PC-3 (cell line): ENCODE results near the gene SNX5. TPM values are rescaled to one million over a fixed set of nuclear protein-coding genes. Genes with fewer than 3 reads are reported as not detected.

ENCODE experiments used
- ATAC-seq: fragments of 200-7000 bp; cut with Tn5 transposase; 2 replicates; pipeline ENCODE4 v1.9.1; 2020; ENCODE audit warnings: mild to moderate bottlenecking, moderate library complexity
- BruUV-seq: library from RNA; stranded (reverse); fragments of 400-500 nt; replicated peaks from 2 replicates; lab custom pipeline; 2021; lab: Mats Ljungman, UMichigan
- CTCF ChIA-PET: fragments of 300-600 bp; sonication (Branson Sonifier 250); formaldehyde crosslinking; loops from one replicate; lab custom pipeline; 2022; ENCODE audit warnings: antibody characterized with exemption; lab: Charles Lee
- POLR2A ChIA-PET: fragments of 300-600 bp; sonication (Branson Sonifier 250); formaldehyde crosslinking; loops from one replicate; lab custom pipeline; 2022; ENCODE audit warnings: antibody characterized with exemption; ENCODE audit not compliant: unreplicated experiment; lab: Charles Lee
- DNase-seq: peaks from one replicate; pipeline ENCODE4 v3.0.0-alpha.2; 2015
- H2AFZ ChIP-seq: fragments of 300-600 bp; sonication (generic); 2 replicates; pipeline ENCODE4 v1.6.0; 2016; ENCODE audit warnings: antibody characterized with exemption, low read length
- H3F3A ChIP-seq: fragments of 300-600 bp; sonication (generic); one replicate; pipeline ENCODE4 v1.6.0; 2017; ENCODE audit warnings: antibody characterized with exemption, low read length, control low read depth, mild to moderate bottlenecking; ENCODE audit not compliant: unreplicated experiment
- H3K27ac ChIP-seq: fragments of 300-600 bp; sonication (generic); 2 replicates; pipeline ENCODE4 v1.5.1; 2016; ENCODE audit warnings: mild to moderate bottlenecking, low read length
- H3K27me3 ChIP-seq: fragments of 300-600 bp; sonication (generic); 2 replicates; pipeline ENCODE4 v1.6.1; 2016; ENCODE audit warnings: low read length, mixed read lengths
- H3K36me3 ChIP-seq: fragments of 300-600 bp; sonication (generic); 2 replicates; pipeline ENCODE4 v1.6.1; 2016; ENCODE audit warnings: low read depth, mixed run types, low read length, mixed read lengths
- H3K4me1 ChIP-seq: fragments of 300-600 bp; sonication (generic); 2 replicates; pipeline ENCODE4 v1.5.1; 2016; ENCODE audit warnings: low read length; ENCODE audit not compliant: insufficient read depth
- H3K4me2 ChIP-seq: fragments of 300-600 bp; sonication (generic); 2 replicates; pipeline ENCODE4 v1.6.0; 2016; ENCODE audit warnings: low read length
- H3K4me3 ChIP-seq: fragments of 300-600 bp; sonication (generic); 2 replicates; pipeline ENCODE4 v1.5.1; 2016; ENCODE audit warnings: mild to moderate bottlenecking, low read length, mixed read lengths
- H3K79me2 ChIP-seq: fragments of 300-600 bp; sonication (generic); 2 replicates; pipeline ENCODE4 v1.6.1; 2017; ENCODE audit warnings: low read length, mixed read lengths
- H3K9ac ChIP-seq: fragments of 300-600 bp; sonication (generic); 2 replicates; pipeline ENCODE4 v1.6.0; 2016; ENCODE audit warnings: mild to moderate bottlenecking, low read length
- H3K9me2 ChIP-seq: fragments of 300-600 bp; sonication (generic); replicated peaks from 2 replicates; pipeline ENCODE4 v1.6.1; 2016; ENCODE audit warnings: mixed run types, low read length, mixed read lengths
- H3K9me3 ChIP-seq: fragments of 300-600 bp; sonication (generic); 2 replicates; pipeline ENCODE4 v1.6.1; 2016; ENCODE audit warnings: low read length, mixed read lengths
- H4K20me1 ChIP-seq: fragments of 300-600 bp; sonication (generic); 2 replicates; pipeline ENCODE4 v1.6.1; 2016; ENCODE audit warnings: low read length, mixed read lengths
- CTCF ChIP-seq: fragments of 300-600 bp; sonication (generic); conservative IDR thresholded peaks from 2 replicates; pipeline ENCODE4 v1.5.1; 2017; ENCODE audit warnings: antibody characterized with exemption, low read depth, mild to moderate bottlenecking, low read length
- EZH2 ChIP-seq: fragments of 300-600 bp; sonication (generic); IDR thresholded peaks from one replicate; pipeline ENCODE4 v1.6.1; 2017; ENCODE audit warnings: antibody characterized with exemption, mild to moderate bottlenecking, low read length; ENCODE audit not compliant: unreplicated experiment
- EZH2phosphoT487 ChIP-seq: fragments of 300-600 bp; sonication (generic); IDR thresholded peaks from 2 replicates; pipeline ENCODE4 v1.6.1; 2018; ENCODE audit warnings: mild to moderate bottlenecking, antibody characterized with exemption, low read length, borderline replicate concordance
- intact Hi-C: fragments of 100-400 bp; cut with micrococcal nuclease; formaldehyde crosslinking; loops from 2 replicates; pipeline ENCODE4 v1.9.0; 2023
- total RNA-seq: library from RNA; depleted of rRNA; stranded (reverse); fragments of >200 nt; gene quantifications from 2 replicates; pipeline ENCODE4 v1.2.3, GENCODE V29; 2014

The SNX5 gene
- total RNA-seq, 1 experiment from 2014 or later: 159 TPM

GRCh38 chr20:18005170-18005989, 36.8 kb upstream of the SNX5 start:
- H3K27me3 ChIP-seq: no peaks in the 10 kb centered on the region
- H2AFZ ChIP-seq: no peak overlapping the region
- H3K36me3 ChIP-seq: no peaks in the 10 kb centered on the region
- H3K79me2 ChIP-seq: no peaks in the 10 kb centered on the region
- H3K4me2 ChIP-seq: no peak overlapping the region
- ATAC-seq (no peak), DNase-seq (no peak)
- H3K4me3 ChIP-seq: no peak overlapping the region
- H3K9me2 ChIP-seq: no peaks in the 10 kb centered on the region
- H3K9me3 ChIP-seq: no peaks in the 10 kb centered on the region
- H3F3A ChIP-seq: no peaks in the 10 kb centered on the region
- H4K20me1 ChIP-seq: no peaks in the 10 kb centered on the region
- ChIA-PET CTCF (no interaction called here), POLR2A (no interaction called here)
- TF ChIP-seq EZH2phosphoT487 (no peak), EZH2 (no peak), CTCF (no peak)
- intact Hi-C loops: no loop called here
- peaks cover 10% of the 10 kb centered on the region for H3K4me1 ChIP-seq
- no TSS peak for BruUV-seq
- H3K9ac ChIP-seq: no peak overlapping the region
- no peak overlapping the region for H3K27ac ChIP-seq

- Histone ChIP-seq H3K4me2 (no peak overlapping the region), H3K4me3 (no peak overlapping the region), H3K79me2 (no peaks in the 10 kb centered on the region), H3K9me2 (no peaks in the 10 kb centered on the region), H3K9ac (no peak overlapping the region), H3K27me3 (no peaks in the 10 kb centered on the region), H3K36me3 (no peaks in the 10 kb centered on the region), H2AFZ (no peak overlapping the region), H4K20me1 (no peaks in the 10 kb centered on the region), H3K27ac (no peak overlapping the region), H3F3A (no peaks in the 10 kb centered on the region), H3K9me3 (no peaks in the 10 kb centered on the region), H3K4me1 (peaks cover 10% of the 10 kb centered on the region)
- intact Hi-C loops: no loop called here
- ATAC-seq (no peak), DNase-seq (no peak)
- no peak for TF ChIP-seq CTCF
- TF ChIP-seq EZH2phosphoT487: no peak
- no peak for TF ChIP-seq EZH2
- POLR2A ChIA-PET: no interaction called here
- CTCF ChIA-PET: no interaction called here
- no TSS peak for BruUV-seq
These were observed 35.9 kb upstream of the SNX5 start for GRCh38 chr20:18004384-18005031.

- Histone ChIP-seq H3K9me3 (no peaks in the 10 kb centered on the region), H3K4me3 (no peak overlapping the region), H3K36me3 (no peaks in the 10 kb centered on the region), H3F3A (no peaks in the 10 kb centered on the region), H3K4me2 (no peak overlapping the region), H3K9me2 (no peaks in the 10 kb centered on the region), H3K79me2 (no peaks in the 10 kb centered on the region), H3K27ac (no peak overlapping the region), H3K4me1 (peaks cover 10% of the 10 kb centered on the region), H3K27me3 (no peaks in the 10 kb centered on the region), H2AFZ (no peak overlapping the region), H3K9ac (no peak overlapping the region), H4K20me1 (no peaks in the 10 kb centered on the region)
- TF ChIP-seq CTCF (no peak), EZH2phosphoT487 (no peak), EZH2 (no peak)
- DNase-seq: no peak
- intact Hi-C loops: no loop called here
- ATAC-seq: no peak
- no TSS peak for BruUV-seq
- CTCF ChIA-PET: no interaction called here
- POLR2A ChIA-PET: no interaction called here
These were observed 35.3 kb upstream of the SNX5 start for GRCh38 chr20:18003897-18004296.
